HG02973 (cell line): ENCODE data around the gene DEFB112.

ENCODE experiments used
- ATAC-seq: cut with Tn5 transposase; IDR thresholded peaks from one replicate; pipeline ENCODE4 v1.9.1; 2021; ENCODE audit warnings: moderate library complexity; ENCODE audit not compliant: unreplicated experiment

The DEFB112 gene

GRCh38 chr6:50003139-50003538, 46.6 kb downstream of the DEFB112 start:
- no peak for ATAC-seq

DNA sequence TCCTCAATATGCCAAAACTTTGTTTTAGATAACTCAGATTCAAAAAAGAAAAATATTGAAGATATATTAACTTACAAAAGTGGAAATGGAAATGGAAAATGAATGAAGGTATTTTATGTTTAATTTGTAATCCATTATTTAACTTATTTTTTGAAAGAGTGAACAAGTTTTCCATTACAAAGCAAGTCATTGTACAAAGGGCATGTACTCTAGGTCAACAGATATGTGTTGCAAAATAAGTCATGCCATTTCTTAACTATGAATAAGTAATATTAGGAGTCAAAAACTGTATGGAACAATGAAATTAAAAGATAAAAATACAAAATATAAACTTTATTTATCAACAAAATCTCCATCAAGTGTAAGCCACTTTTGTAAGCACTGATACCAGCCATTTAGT, 54.5 kb downstream of the DEFB112 start:
- no peak for ATAC-seq
